ENCODE data around the gene NRG3.

NRG3 gene

DNA sequence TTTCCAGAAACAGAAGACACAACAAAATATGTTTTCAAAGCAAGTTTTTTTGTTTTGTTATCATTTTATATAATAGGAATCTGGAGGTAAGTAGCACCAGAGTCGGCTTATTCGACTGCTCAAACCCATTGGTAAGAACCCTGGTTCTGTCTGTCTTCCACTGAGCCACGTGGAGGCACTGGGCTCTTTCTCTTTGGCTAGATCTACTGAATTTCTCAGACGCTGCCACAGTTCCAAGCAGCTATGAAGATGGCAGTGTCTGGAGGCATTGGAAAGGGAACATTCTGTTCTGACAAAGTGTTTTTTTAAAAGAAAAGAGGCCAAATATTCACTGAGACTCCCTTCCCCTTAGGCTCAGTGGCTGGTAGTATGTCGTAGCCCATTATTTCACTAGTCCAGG lies 338.8 kb downstream of the NRG3 start:
- no peak for DNase-seq (ENCODE audit: low read depth in 2 of 2)

GRCh38 chr10:82221056-82221455 lies 346.1 kb downstream of the NRG3 start:
- DNase-seq (ENCODE audit: low read depth in 2 of 2) = no peak

DNA sequence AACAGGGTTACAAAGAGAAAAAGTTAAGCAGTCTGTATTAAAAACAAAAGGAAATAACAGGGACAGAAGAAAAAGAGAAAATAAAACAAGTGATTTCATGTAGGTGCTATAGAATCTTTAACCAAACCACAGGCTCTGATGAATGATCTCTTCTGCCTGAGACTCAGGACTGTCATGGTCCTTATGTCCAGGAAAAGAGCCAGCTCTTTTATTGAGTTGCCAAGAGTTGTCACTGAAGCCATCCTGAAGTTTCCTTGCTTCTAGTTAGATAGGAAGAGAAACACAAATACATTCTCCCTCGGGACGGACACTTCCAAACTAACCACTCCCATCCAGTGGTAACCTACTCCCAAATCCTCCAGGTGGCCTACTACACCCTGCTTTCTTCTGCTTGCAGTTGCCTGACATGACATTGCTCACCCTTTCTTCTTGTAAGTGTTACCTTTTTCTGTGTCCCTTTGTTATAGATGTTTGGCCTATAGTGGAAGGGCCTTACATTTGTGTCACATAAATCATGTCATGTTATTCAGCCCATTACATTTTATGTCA lies 346.7 kb downstream of the NRG3 start:
- no peak for DNase-seq (ENCODE audit: low read depth in 2 of 2)

DNA sequence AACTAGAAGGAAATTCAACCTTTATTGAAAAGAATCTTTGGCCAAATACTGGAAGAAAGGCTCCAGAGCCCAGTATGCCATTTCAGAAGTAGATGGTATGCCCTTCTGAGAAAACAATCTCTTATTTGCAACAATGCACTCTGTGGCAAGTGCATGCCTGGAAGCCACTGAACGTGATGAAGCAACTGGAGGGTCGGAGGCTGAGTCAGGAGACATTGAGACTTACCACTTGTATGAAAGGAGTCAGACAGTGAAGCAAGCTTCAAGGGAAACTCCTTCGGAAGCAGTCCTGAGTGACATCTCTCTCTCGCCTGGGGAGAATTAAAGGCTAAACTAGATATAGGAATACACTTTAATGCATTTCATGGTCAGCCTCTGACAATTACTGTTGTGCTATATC lies 353.7 kb downstream of the NRG3 start:
- no peak for DNase-seq (ENCODE audit: low read depth in 2 of 2)

GRCh38 chr10:82234173-82234572 lies 359.2 kb downstream of the NRG3 start:
- DNase-seq (ENCODE audit: low read depth in 2 of 2) = no peak

DNA sequence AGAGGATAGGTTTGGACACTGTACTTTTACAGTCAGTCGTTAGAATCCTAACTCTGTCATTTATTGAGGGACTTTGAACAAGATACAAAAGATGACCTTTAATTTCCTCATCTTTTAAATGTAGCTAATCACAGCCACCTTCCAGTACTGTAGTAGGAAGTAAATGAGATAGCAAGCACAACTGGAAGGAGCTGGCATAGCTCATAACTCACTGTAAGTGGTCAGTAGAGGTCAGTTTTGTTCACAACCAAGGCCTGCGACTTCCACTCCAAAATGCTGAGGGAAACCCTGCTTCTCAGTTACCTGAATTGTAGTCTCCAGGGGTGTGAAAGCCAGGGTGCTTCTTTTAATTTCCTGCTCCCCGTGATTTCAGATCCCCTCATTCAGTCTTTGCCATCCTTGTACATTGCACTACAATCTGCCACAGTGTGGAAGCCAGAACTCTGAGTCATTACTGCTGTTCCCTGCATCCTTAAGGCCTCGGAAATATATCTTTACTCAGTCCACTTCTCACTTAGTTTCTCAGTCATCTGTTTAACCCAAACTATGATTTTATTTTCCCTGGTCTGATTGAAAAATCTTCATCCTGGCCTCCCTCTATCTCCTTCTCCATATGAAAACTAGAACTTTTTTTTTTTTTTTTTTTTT lies 361.2 kb downstream of the NRG3 start:
- no peak for DNase-seq (ENCODE audit: low read depth in 2 of 2)

- DNase-seq (ENCODE audit: low read depth in 2 of 2) = no peak
These were observed 363.3 kb downstream of the NRG3 start for GRCh38 chr10:82238291-82238690.

- DNase-seq (ENCODE audit: low read depth in 2 of 2) = no peak
These were observed 365.4 kb downstream of the NRG3 start for GRCh38 chr10:82240408-82240807.

GRCh38 chr10:82242778-82243177 lies 367.8 kb downstream of the NRG3 start:
- DNase-seq (ENCODE audit: low read depth in 2 of 2) = no peak

DNA sequence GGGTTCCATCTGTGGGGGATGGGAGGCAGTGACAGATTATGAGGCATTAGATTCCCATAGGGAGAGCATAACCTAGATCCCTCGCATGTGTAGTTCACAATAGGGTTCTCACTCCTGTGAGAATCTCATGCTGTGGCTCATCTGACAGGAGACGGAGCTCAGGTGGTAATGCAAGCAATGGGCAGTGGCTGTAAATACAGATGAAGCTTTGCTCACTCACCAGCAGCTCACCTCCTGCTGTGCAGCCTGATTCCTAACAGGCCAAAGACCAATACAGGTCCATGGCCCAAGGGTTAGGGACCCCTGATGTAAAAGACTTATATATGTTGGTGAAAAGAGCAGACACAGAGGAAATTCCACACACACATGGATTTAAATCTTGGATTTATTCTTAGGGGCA lies 370.2 kb downstream of the NRG3 start:
- DNase-seq (ENCODE audit: low read depth in 2 of 2) = no peak

DNA sequence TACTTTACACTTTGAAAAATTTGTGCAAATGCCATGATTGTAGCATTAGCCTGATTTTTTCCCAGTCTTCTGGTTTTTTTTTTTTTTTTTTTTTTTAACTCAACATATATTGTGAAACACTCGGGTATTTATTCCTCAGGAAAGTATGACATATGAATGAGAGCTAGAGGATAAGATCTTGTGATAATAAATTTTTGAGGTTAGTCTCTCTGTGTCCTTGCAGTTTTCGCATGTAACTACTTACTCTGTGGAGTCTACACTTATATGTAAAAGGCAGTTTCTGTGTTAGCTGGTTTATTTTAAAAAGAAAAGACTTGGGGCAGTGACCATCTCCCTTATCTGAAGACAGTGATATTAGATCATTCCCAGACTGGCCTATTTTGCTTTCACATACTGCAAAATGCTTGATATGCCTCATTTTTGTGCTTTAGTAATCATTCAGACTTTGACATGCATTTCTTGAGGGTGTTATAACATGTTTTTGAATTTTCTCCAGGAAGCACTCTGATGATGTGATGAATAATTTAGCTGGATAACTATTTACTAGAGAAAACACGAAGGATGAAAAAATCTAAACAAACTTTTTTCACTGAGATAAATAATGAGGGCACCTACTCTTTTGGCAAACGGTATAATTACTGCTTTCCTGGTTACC lies 371.0 kb downstream of the NRG3 start:
- no peak for DNase-seq (ENCODE audit: low read depth in 2 of 2)

DNA sequence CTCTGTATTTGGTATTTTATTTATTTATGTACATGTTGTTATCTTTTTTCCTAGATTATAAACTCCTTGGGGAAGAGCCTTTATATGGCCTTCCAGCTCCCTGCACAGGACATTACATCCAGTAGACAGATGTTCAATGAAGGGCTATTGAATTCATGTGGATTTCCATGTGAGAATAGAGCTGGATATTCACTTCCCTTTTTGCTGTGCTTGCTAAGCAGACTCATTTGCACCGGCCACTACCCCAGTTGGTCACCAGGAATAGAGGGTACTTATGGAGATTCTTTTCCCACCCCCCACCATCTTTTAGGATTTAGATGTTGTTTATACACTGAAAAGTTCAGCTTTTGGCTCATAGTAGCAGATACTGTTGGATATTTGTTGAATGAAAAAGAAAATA lies 374.1 kb downstream of the NRG3 start:
- no peak for DNase-seq (ENCODE audit: low read depth in 2 of 2)

DNA sequence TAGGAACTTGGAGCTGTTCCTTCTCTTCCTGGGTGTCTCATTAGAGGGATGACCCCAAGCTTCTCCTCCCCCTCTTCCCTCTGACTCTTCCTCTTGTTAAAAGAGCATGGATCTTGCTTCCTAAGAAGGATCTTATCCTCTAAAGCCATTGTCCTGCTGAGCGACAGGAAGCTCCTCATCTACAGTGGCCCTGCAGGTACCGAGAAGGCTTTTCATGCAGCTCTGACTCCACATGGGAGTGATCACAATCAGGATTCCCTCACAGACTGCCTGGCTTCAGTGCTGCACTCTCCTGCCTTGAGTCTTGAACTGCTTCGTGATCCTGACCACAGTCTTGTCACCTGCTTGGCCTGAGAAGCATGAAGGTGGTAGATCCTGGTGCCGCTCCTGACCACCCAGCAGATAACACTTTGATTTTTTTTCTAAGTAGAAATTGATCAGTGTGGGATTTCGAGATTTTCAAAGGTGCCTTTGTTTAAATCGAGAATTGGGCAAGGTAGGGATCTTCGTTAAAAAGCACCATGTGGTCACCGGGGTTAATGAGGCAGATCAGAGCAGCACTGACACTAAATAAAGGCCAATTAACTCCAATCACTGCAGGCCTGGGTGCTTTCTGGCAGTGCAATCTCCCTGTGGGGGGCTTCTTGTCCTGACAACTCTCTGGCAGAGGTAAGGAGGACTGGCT lies 376.4 kb downstream of the NRG3 start:
- DNase-seq (ENCODE audit: low read depth in 2 of 2) = no peak

DNA sequence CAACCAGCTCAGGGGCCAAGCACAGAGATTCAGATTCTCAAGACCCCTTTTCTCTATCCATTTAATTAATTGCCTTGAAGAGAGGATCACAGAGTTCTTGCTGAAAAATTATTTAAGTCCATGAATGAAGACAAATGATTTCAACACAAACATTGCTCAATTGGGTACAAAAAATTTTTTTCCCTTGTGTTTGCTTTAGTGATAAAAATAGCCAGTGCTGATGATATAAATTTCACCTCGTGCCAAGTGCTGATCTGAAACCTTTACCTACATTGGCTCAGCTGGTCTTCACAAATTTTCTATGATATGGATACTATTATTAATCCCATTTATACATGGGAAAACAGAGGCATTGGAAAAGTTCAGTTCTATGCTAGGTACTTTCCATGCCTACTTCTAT lies 377.1 kb downstream of the NRG3 start:
- DNase-seq (ENCODE audit: low read depth in 2 of 2) = no peak

GRCh38 chr10:82254237-82254636 lies 379.2 kb downstream of the NRG3 start:
- DNase-seq (ENCODE audit: low read depth in 2 of 2) = no peak

DNA sequence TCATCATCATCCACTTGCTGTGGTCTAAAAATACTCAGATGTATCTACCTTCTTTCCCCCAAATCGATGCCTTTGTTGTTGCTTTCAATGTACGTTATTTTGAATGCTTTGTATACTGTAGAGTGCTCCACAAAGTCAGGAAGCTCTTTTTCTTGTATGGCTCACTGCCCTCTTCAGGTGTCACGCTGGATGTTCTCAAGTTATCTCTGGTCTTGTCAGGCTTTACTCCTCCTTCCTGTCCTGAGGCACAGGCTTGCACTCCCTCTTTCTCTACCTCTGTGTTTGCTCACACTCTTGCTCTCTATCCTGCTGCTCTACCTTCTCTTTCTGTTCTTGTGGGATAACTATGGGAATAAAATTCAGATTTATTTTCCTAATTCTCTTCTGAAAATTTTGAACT lies 381.3 kb downstream of the NRG3 start:
- DNase-seq (ENCODE audit: low read depth in 2 of 2) = no peak

DNA sequence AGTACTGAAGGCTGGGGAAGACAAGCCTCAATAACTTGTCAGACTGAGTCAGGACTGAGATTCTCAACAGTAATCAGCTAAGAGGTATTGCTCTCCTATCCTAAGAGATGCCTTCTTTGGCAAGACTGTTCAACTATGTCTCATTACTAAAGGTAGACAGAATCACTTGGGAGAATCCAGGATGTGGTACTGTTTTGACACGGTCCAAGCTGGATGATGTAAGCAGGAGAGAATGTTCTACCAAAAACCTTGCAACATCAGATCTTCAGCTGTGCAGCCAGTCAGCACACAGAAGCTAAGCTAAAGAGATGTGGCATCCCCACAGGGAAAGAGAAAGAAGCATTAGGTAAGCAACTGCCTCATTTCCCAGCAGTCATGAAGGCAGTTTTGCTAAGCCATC lies 391.4 kb downstream of the NRG3 start:
- no peak for DNase-seq (ENCODE audit: low read depth in 2 of 2)

DNA sequence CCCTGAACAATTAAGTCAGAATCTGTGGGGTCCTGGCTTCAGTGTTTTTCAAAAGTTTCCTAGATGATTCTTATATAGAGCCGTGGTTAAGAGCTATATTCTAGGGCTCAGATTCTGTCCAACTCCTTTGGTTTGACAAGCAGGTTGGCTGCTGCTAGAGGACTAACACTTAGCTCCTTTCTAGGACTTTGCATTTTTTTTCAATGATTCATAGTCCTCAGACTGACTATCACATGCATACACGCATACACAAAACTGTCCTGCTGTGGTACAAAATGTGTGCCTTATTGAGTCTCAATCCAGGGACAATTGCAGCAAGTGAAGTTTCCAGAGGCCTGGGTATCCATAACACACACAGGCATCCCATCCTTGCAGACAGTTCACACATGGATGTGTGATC lies 392.0 kb downstream of the NRG3 start:
- DNase-seq (ENCODE audit: low read depth in 2 of 2) = no peak

DNA sequence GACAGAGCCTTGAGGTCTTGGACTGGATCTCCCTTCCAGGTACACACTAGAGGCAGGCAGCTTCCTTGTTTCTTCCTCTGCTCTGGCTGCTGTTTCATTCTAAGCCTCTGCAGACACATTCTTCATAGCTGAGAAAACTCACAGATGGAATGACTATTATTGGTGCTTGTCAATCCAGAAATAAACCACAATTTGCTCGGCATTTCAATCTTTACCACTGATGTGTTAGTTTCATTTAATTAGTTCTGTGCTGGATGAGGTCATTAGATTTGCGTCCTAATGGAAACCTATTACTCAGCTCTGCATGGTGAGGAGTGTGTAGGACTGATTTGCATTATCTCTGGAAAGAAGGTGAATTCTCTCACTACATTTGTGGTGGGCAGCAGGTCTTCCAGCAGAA lies 392.5 kb downstream of the NRG3 start:
- DNase-seq (ENCODE audit: low read depth in 2 of 2) = no peak

- DNase-seq (ENCODE audit: low read depth in 2 of 2) = no peak
These were observed 393.0 kb downstream of the NRG3 start for GRCh38 chr10:82267960-82268359.

- DNase-seq (ENCODE audit: low read depth in 2 of 2) = no peak
These were observed 402.6 kb downstream of the NRG3 start for GRCh38 chr10:82277591-82277990.

- DNase-seq (ENCODE audit: low read depth in 2 of 2) = no peak
These were observed 403.6 kb downstream of the NRG3 start for GRCh38 chr10:82278401-82279182.
